ENCODE data around the gene DCPS. TPM values are rescaled to one million over a fixed set of nuclear protein-coding genes. Genes with fewer than 3 reads are reported as not detected.

Gene DCPS
- total RNA-seq, 1 experiment from 2014 or later: 33.2 TPM

DNA sequence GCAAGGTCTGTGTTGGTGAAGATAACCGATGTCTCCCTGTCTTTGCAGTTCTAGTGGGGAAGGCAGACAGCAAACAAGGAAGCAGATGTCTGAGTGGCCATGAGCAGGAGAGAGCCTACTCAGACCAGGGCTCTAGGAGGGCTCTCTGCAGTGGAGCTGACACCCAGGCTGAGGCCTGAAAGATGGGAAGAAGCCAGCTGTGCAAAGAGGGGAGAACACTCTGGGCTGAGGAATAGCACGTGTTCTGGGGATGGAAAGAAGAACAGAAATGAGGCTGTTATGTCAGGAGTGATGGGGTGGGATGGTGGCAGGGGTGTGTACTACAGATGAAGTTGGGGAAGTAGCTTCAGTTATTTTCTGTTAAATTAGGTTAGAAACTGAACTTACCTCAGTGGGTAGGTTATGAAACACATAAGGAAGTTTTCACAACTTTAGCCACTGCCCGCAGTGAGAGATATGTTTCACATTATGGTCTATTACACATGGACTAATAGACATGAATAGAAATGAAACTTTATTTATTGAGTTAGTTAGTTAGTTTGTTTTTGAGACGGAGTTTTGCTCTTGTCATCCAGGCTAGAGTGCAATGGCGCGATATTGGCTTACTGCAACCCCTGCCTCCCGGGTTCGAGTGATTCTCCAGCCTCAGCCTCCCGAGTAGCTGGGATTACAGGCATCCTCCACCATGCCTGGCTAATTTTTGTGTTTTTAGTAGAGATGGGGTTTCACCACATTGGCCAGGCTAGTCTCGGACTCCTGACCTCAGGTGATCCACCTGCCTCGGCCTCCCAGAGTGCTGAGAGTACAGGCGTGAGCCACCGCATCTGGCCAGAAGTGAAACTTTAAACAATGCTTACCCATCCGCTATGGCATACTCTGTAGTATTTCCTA is 7.8 kb downstream of the DCPS start:
- Mint-ChIP-seq H3K36me3 (ENCODE audit: insufficient read depth, unreplicated experiment) (peaks cover 5% of the 10 kb centered on the region), H3K4me1 (ENCODE audit: low read depth, unreplicated experiment) (peaks cover 11% of the 10 kb centered on the region), H3K9me3 (ENCODE audit: low read depth, unreplicated experiment) (no peaks in the 10 kb centered on the region), H3K27me3 (ENCODE audit: unreplicated experiment) (no peaks in the 10 kb centered on the region), H3K27ac (ENCODE audit: unreplicated experiment) (no peak overlapping the region), H3K4me3 (ENCODE audit: low read depth, unreplicated experiment) (no peak overlapping the region)
- no TSS peak for BruUV-seq (replicated peaks)
- intact Hi-C loops (cut with micrococcal nuclease; ENCODE audit: unreplicated experiment): loop anchor here (5.0 kb wide), 2 partner anchors 46 to 121 kb away; partner anchors contain the start of gene ST3GAL4
- CTCF ChIA-PET: interaction anchor here (1.2 to 1.5 kb wide), 3 partner anchors 28 to 169 kb away, joined by 4 to 35 read pairs (median 5); no protein-coding TSS in a partner anchor
- TF ChIP-seq, protein P1, sequence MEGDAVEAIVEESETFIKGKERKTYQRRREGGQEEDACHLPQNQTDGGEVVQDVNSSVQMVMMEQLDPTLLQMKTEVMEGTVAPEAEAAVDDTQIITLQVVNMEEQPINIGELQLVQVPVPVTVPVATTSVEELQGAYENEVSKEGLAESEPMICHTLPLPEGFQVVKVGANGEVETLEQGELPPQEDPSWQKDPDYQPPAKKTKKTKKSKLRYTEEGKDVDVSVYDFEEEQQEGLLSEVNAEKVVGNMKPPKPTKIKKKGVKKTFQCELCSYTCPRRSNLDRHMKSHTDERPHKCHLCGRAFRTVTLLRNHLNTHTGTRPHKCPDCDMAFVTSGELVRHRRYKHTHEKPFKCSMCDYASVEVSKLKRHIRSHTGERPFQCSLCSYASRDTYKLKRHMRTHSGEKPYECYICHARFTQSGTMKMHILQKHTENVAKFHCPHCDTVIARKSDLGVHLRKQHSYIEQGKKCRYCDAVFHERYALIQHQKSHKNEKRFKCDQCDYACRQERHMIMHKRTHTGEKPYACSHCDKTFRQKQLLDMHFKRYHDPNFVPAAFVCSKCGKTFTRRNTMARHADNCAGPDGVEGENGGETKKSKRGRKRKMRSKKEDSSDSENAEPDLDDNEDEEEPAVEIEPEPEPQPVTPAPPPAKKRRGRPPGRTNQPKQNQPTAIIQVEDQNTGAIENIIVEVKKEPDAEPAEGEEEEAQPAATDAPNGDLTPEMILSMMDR (IDR thresholded peaks at IDR 0.05; ENCODE audit: unreplicated experiment): no peak
- DNase-seq: no peak

- Mint-ChIP-seq H3K9me3 (ENCODE audit: low read depth, unreplicated experiment) (no peaks in the 10 kb centered on the region), H3K4me3 (ENCODE audit: low read depth, unreplicated experiment) (no peak overlapping the region), H3K27me3 (ENCODE audit: unreplicated experiment) (no peaks in the 10 kb centered on the region), H3K36me3 (ENCODE audit: insufficient read depth, unreplicated experiment) (peaks cover 5% of the 10 kb centered on the region), H3K4me1 (ENCODE audit: low read depth, unreplicated experiment) (peaks cover 20% of the 10 kb centered on the region), H3K27ac (ENCODE audit: unreplicated experiment) (peak overlapping the region; percentile 22)
- intact Hi-C loops (cut with micrococcal nuclease; ENCODE audit: unreplicated experiment): loop anchor here (5.0 kb wide), 2 partner anchors 44 to 119 kb away; partner anchors contain the start of gene ST3GAL4
- TF ChIP-seq, protein P1 (IDR thresholded peaks at IDR 0.05; ENCODE audit: unreplicated experiment): no peak
- peak; percentile 33 for DNase-seq
- CTCF ChIA-PET: interaction anchor here (0.6 to 1.0 kb wide), 3 partner anchors 12 to 168 kb away, joined by 3 read pairs; no protein-coding TSS in a partner anchor
- BruUV-seq (replicated peaks): no TSS peak
These were observed 9.1 kb downstream of the DCPS start for GRCh38 chr11:126312961-126313360.

GRCh38 chr11:126313826-126314225 is 10.0 kb downstream of the DCPS start:
- no peak overlapping the region for H3K4me3 Mint-ChIP-seq (ENCODE audit: low read depth, unreplicated experiment)
- CTCF ChIA-PET: no interaction called here
- no TSS peak for BruUV-seq (replicated peaks)
- peaks cover 5% of the 10 kb centered on the region for H3K36me3 Mint-ChIP-seq (ENCODE audit: insufficient read depth, unreplicated experiment)
- no peaks in the 10 kb centered on the region for H3K9me3 Mint-ChIP-seq (ENCODE audit: low read depth, unreplicated experiment)
- TF ChIP-seq, protein P1 (IDR thresholded peaks at IDR 0.05; ENCODE audit: unreplicated experiment): no peak
- no peak overlapping the region for H3K27ac Mint-ChIP-seq (ENCODE audit: unreplicated experiment)
- intact Hi-C loops (cut with micrococcal nuclease; ENCODE audit: unreplicated experiment): loop anchor here (5.0 kb wide), 2 partner anchors 43 to 118 kb away; partner anchors contain the start of gene ST3GAL4
- H3K4me1 Mint-ChIP-seq (ENCODE audit: low read depth, unreplicated experiment): peaks cover 23% of the 10 kb centered on the region
- no peaks in the 10 kb centered on the region for H3K27me3 Mint-ChIP-seq (ENCODE audit: unreplicated experiment)
- DNase-seq: no peak

- H3K4me1 Mint-ChIP-seq (ENCODE audit: low read depth, unreplicated experiment): peaks cover 23% of the 10 kb centered on the region
- CTCF ChIA-PET: interaction anchor here (0.7 kb wide), 2 partner anchors 89 to 177 kb away, joined by 3 to 5 read pairs; no protein-coding TSS in a partner anchor
- no peak overlapping the region for H3K4me3 Mint-ChIP-seq (ENCODE audit: low read depth, unreplicated experiment)
- BruUV-seq (replicated peaks): no TSS peak
- intact Hi-C loops (cut with micrococcal nuclease; ENCODE audit: unreplicated experiment): no loop called here
- no peaks in the 10 kb centered on the region for H3K9me3 Mint-ChIP-seq (ENCODE audit: low read depth, unreplicated experiment)
- no peak for DNase-seq
- no peak overlapping the region for H3K27ac Mint-ChIP-seq (ENCODE audit: unreplicated experiment)
- TF ChIP-seq, protein P1 (IDR thresholded peaks at IDR 0.05; ENCODE audit: unreplicated experiment): no peak
- no peaks in the 10 kb centered on the region for H3K27me3 Mint-ChIP-seq (ENCODE audit: unreplicated experiment)
- no peaks in the 10 kb centered on the region for H3K36me3 Mint-ChIP-seq (ENCODE audit: insufficient read depth, unreplicated experiment)
These were observed 13.5 kb downstream of the DCPS start for GRCh38 chr11:126317432-126317755.

Data from Calu3 (cell line).